GM12878 (cell line): ENCODE data around the gene SMARCD2. TPM values are rescaled to one million over a fixed set of nuclear protein-coding genes. Genes with fewer than 3 reads are reported as not detected.

Experiments used
- ATAC-seq: fragments of 200-7000 bp; cut with Tn5 transposase; 3 replicates; pipeline ENCODE4 v1.9.1; 2020; ENCODE audit warnings: mild to moderate bottlenecking, moderate library complexity
- BruUV-seq: library from RNA; stranded (reverse); fragments of 400-500 nt; replicated peaks from 2 replicates; lab custom pipeline; 2021; lab: Mats Ljungman, UMichigan
- CTCF ChIA-PET: fragments of 300-600 bp; sonication (Branson Sonifier 250); formaldehyde crosslinking; extraction: SDS; loops from one replicate; lab custom pipeline; 2021; ENCODE audit warnings: inconsistent platforms; lab: Yijun Ruan, JAX
- POLR2A ChIA-PET: fragments of 350-600 bp; formaldehyde crosslinking; extraction: SDS; loops from one replicate; lab custom pipeline; 2021; ENCODE audit warnings: inconsistent platforms; lab: Charles Lee
- RAD21 ChIA-PET: fragments of 300-600 bp; sonication (Branson Sonifier 250); formaldehyde crosslinking; loops from one replicate; lab custom pipeline; 2023; ENCODE audit warnings: antibody characterized with exemption; ENCODE audit not compliant: unreplicated experiment; lab: Charles Lee
- SMC1A ChIA-PET: fragments of 300-600 bp; sonication (Branson Sonifier 250); formaldehyde crosslinking; loops from one replicate; lab custom pipeline; 2023; ENCODE audit not compliant: unreplicated experiment, uncharacterized antibody; lab: Charles Lee
- DNase-seq: peaks from one replicate; pipeline ENCODE4 v3.0.0-alpha.2; 2011; ENCODE audit warnings: low read depth, low spot score
- FAIRE-seq: peaks from 3 replicates; lab custom pipeline; 2011; peaks lifted over from hg19 to GRCh38; lab: Jason Lieb, UNC
- H2AFZ ChIP-seq: 2 replicates; pipeline ENCODE4 v1.6.0; 2011; ENCODE audit warnings: low read depth, low read length, control low read depth; ENCODE audit not compliant: control insufficient read depth
- H3K27ac ChIP-seq: 2 replicates; pipeline ENCODE4 v1.5.1; 2011; ENCODE audit warnings: control low read depth; ENCODE audit not compliant: control insufficient read depth, insufficient read depth
- H3K27me3 ChIP-seq, 2 experiments: replicated peaks in 1 of 2; 2 replicates each; pipeline versions ENCODE4 v1.6.0 to v1.6.1; 2011; ENCODE audit warnings: low read length in 1 of 2; ENCODE audit not compliant: control insufficient read depth in 2 of 2, insufficient read depth in 2 of 2
- H3K36me3 ChIP-seq, 2 experiments: 2 replicates each; pipeline ENCODE4 v1.5.1; 2011; ENCODE audit warnings: low read length in 1 of 2; ENCODE audit not compliant: control insufficient read depth in 2 of 2, insufficient read depth in 2 of 2
- H3K4me1 ChIP-seq: 2 replicates; pipeline ENCODE4 v1.6.1; 2011; ENCODE audit warnings: mild to moderate bottlenecking, low read length, moderate library complexity, mixed read lengths; ENCODE audit not compliant: control insufficient read depth, insufficient read depth
- H3K4me2 ChIP-seq: 2 replicates; pipeline ENCODE4 v1.6.0; 2011; ENCODE audit warnings: control low read depth; ENCODE audit not compliant: control insufficient read depth, insufficient read depth
- H3K4me3 ChIP-seq: fragments of 200-600 bp; sonication (generic); 2 replicates; pipeline ENCODE4 v1.5.1; 2016
- H3K79me2 ChIP-seq: 2 replicates; pipeline ENCODE4 v1.6.0; 2011; ENCODE audit warnings: low read length; ENCODE audit not compliant: control insufficient read depth, insufficient read depth
- H3K9ac ChIP-seq: 2 replicates; pipeline ENCODE4 v1.8.0; 2011; ENCODE audit warnings: low read length, control low read depth, mixed read lengths; ENCODE audit not compliant: control insufficient read depth, insufficient read depth
- H3K9me3 ChIP-seq: replicated peaks from 3 replicates; pipeline ENCODE4 v1.5.1; 2011; ENCODE audit warnings: mild to moderate bottlenecking, low read length; ENCODE audit not compliant: control insufficient read depth, insufficient read depth
- H4K20me1 ChIP-seq: 2 replicates; pipeline ENCODE4 v1.6.0; 2011; ENCODE audit not compliant: control insufficient read depth, insufficient read depth
- CREB1 ChIP-seq: IDR thresholded peaks from 2 replicates; pipeline ENCODE4 v1.6.1; 2012; ENCODE audit warnings: low read depth, mild to moderate bottlenecking, inconsistent platforms
- EP300 ChIP-seq, 2 experiments: fragments of 150-350 bp in 1 of 2; IDR thresholded peaks; 2 replicates each; pipeline ENCODE4 v1.6.1; 2011 to 2012; ENCODE audit warnings: low read depth in 2 of 2, low read length in 2 of 2, borderline replicate concordance in 1 of 2, improper control_type of control experiment in 1 of 2, inconsistent platforms in 1 of 2; ENCODE audit not compliant: control insufficient read depth in 1 of 2
- FOXM1 ChIP-seq: IDR thresholded peaks from 2 replicates; pipeline ENCODE4 v1.6.1; 2012; ENCODE audit warnings: low read depth, mild to moderate bottlenecking, inconsistent platforms, low read length, moderate library complexity
- HDAC2 ChIP-seq: fragments of 200-600 bp; sonication (generic); IDR thresholded peaks from 2 replicates; pipeline ENCODE4 v1.6.1; 2017
- MTA2 ChIP-seq: fragments of 450-650 bp; IDR thresholded peaks from 2 replicates; pipeline ENCODE4 v1.6.1; 2016; ENCODE audit warnings: low read depth, mild to moderate bottlenecking, moderate library complexity
- MTA3 ChIP-seq: IDR thresholded peaks from 2 replicates; pipeline ENCODE4 v1.6.1; 2012; ENCODE audit warnings: low read length, inconsistent platforms, borderline replicate concordance
- NFIC ChIP-seq: IDR thresholded peaks from 2 replicates; pipeline ENCODE4 v1.6.1; 2012; ENCODE audit warnings: low read depth, mild to moderate bottlenecking, inconsistent platforms, low read length, moderate library complexity
- NR2C1 ChIP-seq: fragments of 450-650 bp; IDR thresholded peaks from 2 replicates; pipeline ENCODE4 v1.6.1; 2017; ENCODE audit warnings: antibody characterized with exemption, mild to moderate bottlenecking, moderate library complexity
- NR2C2 ChIP-seq: IDR thresholded peaks from 2 replicates; pipeline ENCODE4 v1.6.1; 2011; ENCODE audit warnings: borderline replicate concordance, low read depth; ENCODE audit not compliant: control insufficient read depth, insufficient read length
- PAX5 ChIP-seq: IDR thresholded peaks from 2 replicates; pipeline ENCODE4 v1.6.1; 2011; ENCODE audit warnings: low read depth, low read length, borderline replicate concordance
- SUPT20H ChIP-seq: IDR thresholded peaks from 2 replicates; pipeline ENCODE4 v1.6.1; 2011; ENCODE audit warnings: low read depth, mild to moderate bottlenecking, low read length, moderate library complexity, borderline replicate concordance; ENCODE audit not compliant: control insufficient read depth
- YBX1 ChIP-seq: fragments of 450-650 bp; IDR thresholded peaks from 2 replicates; pipeline ENCODE4 v1.6.1; 2016; ENCODE audit warnings: antibody characterized with exemption
- ZZZ3 ChIP-seq: IDR thresholded peaks from 2 replicates; pipeline ENCODE4 v1.6.1; 2011; ENCODE audit warnings: low read depth; ENCODE audit not compliant: control insufficient read depth, insufficient read length
- WGBS: methylation state at CpG from one replicate; pipeline ENCODE4 v1.1.6; 2016; ENCODE audit warnings: low lambda C conversion rate; ENCODE audit not compliant: insufficient replicate concordance, insufficient coverage; ENCODE audit errors: missing lambda C conversion rate; 5-methylcytosine and 5-hydroxymethylcytosine counted together
- in situ Hi-C: fragments of 300-500 bp; cut with MboI; formaldehyde crosslinking; loops from 9 replicates; pipeline ENCODE4 v1.14.3; 2018; ENCODE audit warnings: mixed read lengths
- intact Hi-C: fragments of 100-400 bp; cut with micrococcal nuclease; formaldehyde crosslinking; loops from one replicate; pipeline ENCODE4 v1.14.2; 2022; ENCODE audit not compliant: unreplicated experiment
- polyA plus RNA-seq, 11 experiments: library from polyadenylated mRNA; depleted of rRNA in 4 of 11; unstranded in 6 of 11; stranded (reverse) in 5 of 11; fragments of >200 nt; fragmentation: Nextera tagmentation in 4 of 11; fragmentation: Illumina TruSeq in 1 of 11; extraction: Ambion mirVana in 4 of 11; extraction: Trizol in 1 of 11; gene quantifications; 1 replicate in 1 of 11; 2 replicates in 10 of 11; pipeline versions ENCODE4 v1.2.1 to v1.2.3, GENCODE V29; 2011 to 2016; ENCODE audit warnings: inconsistent platforms in 2 of 11, missing spikeins in 2 of 11, low read depth in 1 of 11
- total RNA-seq, 4 experiments: library from RNA; depleted of rRNA in 3 of 4; stranded (reverse); fragments of >200 nt in 3 of 4; fragmentation: Illumina TruSeq in 1 of 4; extraction: Trizol in 1 of 4; gene quantifications; 2 replicates each; pipeline versions ENCODE4 v1.2.1 to v1.2.3, GENCODE V29; 2013 to 2021
- TF ChIP-seq, protein P1 (sequence below): fragments of 450-650 bp; IDR thresholded peaks from 2 replicates; pipeline ENCODE4 v1.6.1; 2018; ENCODE audit warnings: borderline replicate concordance, mild to moderate bottlenecking; ENCODE audit not compliant: partially characterized antibody
- TF ChIP-seq, protein P2 (sequence below): fragments of 450-650 bp; IDR thresholded peaks from 2 replicates; pipeline ENCODE4 v1.6.1; 2017; ENCODE audit warnings: mild to moderate bottlenecking
- TF ChIP-seq, protein P3 (sequence below): IDR thresholded peaks from 2 replicates; pipeline ENCODE4 v1.6.1; 2012; ENCODE audit warnings: low read depth, low read length, improper control_type of control experiment

SMARCD2 gene
- total and polyA plus RNA-seq, 10 of the 15 experiments (the other 5 are each of a cell fraction or from before 2014, with no cell fraction given): 2.4 to 111 (median 63.6) TPM

DNA sequence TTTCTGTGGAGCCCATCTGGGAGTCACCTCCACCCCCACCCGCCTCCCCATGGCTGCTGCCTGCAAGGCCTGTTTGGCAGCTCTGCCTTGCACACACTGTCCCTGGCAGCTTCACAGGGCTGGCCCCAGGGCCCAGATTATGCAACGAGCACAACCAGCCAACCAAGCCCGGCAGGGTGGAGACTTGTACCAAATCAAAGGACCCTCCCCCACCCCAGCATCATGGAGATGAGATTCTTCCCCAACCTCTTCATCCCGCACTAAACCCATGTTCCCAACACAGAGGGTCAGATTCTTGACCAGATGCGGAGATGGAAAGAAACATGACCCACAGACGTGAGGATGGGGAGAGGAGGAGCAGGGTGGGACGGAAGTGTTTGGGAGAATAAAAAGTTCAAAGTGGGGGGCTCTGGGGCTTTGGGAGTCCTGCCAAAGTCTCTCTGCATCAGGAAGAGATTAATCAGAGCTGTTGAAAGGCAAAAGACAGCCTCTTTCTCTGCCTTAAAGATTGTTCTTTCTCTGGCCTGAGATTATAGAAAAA lies 3.8 kb downstream of the SMARCD2 start (continued):
- TF ChIP-seq EP300 (IDR thresholded peaks at IDR 0.05; ENCODE audit: borderline replicate concordance in 1 of 2, control insufficient read depth in 1 of 2, low read depth in 2 of 2, low read length in 2 of 2): no peak

DNA sequence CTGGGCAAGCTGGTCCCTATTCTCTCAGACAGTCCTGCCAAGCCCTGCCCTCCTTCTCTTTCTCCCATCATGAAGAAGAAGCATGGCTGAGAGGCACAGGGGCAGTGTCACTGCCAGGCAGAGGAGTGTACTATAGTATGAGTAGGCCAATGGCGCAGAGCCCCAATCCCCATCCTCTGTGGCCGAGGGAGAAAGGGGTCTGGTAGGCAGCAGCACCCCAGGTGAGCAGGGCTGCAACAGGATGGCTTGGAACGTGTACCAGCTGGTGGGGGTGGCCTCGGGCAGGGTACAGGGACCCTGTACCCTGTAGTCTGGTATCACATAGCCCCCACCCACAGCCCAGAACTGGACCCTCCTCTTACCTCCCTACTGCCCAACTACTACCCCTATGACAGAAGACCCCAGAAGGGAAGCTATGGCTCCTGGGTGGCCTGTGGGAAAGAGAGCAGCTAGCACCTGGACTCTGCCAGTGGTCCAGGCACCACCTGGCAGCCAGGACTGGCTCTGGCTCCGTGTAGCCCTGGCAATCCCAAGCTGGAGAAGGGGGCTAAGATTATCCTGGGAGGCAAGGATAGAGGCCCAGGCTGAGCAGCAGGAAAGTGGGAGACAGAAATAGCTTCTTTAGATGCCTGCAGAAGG lies 4.4 kb downstream of the SMARCD2 start:
- Histone ChIP-seq H3K36me3 (peaks cover 15 to 21% of the 10 kb centered on the region in 2 experiments; a peak in 3 of 4 replicates), H3K79me2 (peaks cover 51% of the 10 kb centered on the region), H3K4me2 (peak overlapping the region; percentile 93; the same call in 1 of the 2 replicates), H3K27ac (no peak overlapping the region), H2AFZ (no peak overlapping the region), H3K27me3 (no peaks in the 10 kb centered on the region), H3K4me1 (peaks cover 14% of the 10 kb centered on the region), H4K20me1 (no peaks in the 10 kb centered on the region), H3K4me3 (no peak overlapping the region), H3K9me3 (no peaks in the 10 kb centered on the region), H3K9ac (no peak overlapping the region)
- ChIA-PET CTCF (interaction anchor here (0.6 to 2.0 kb wide), 3 partner anchors 15 to 288 kb away, joined by 3 to 10 read pairs (median 6); partner anchors contain the start of gene DCAF7), SMC1A (interaction anchor here (1.2 to 2.2 kb wide), 2 partner anchors 10 to 11 kb away, joined by 3 to 5 read pairs; no protein-coding TSS in a partner anchor), RAD21 (interaction anchor here (1.0 to 1.8 kb wide), 2 partner anchors 10 to 63 kb away, joined by 4 read pairs; no protein-coding TSS in a partner anchor), POLR2A (interaction anchor here (0.6 to 1.6 kb wide), 5 partner anchors 9 to 182 kb away, joined by 3 to 16 read pairs (median 4); partner anchors contain the start of gene ICAM2)
- FAIRE-seq: no peak
- in situ Hi-C loops: loop anchor here (25.0 kb wide), 1 partner anchor 401 kb away; the partner anchor contains the start of gene CYB561
- no peak for DNase-seq
- ATAC-seq: no peak
- TF ChIP-seq, protein P1, sequence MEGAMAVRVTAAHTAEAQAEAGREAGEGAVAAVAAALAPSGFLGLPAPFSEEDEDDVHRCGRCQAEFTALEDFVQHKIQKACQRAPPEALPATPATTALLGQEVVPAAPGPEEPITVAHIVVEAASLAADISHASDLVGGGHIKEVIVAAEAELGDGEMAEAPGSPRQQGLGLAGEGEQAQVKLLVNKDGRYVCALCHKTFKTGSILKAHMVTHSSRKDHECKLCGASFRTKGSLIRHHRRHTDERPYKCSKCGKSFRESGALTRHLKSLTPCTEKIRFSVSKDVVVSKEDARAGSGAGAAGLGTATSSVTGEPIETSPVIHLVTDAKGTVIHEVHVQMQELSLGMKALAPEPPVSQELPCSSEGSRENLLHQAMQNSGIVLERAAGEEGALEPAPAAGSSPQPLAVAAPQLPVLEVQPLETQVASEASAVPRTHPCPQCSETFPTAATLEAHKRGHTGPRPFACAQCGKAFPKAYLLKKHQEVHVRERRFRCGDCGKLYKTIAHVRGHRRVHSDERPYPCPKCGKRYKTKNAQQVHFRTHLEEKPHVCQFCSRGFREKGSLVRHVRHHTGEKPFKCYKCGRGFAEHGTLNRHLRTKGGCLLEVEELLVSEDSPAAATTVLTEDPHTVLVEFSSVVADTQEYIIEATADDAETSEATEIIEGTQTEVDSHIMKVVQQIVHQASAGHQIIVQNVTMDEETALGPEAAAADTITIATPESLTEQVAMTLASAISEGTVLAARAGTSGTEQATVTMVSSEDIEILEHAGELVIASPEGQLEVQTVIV: no peak
- TF ChIP-seq ZZZ3: no peak
- TF ChIP-seq, protein P2, sequence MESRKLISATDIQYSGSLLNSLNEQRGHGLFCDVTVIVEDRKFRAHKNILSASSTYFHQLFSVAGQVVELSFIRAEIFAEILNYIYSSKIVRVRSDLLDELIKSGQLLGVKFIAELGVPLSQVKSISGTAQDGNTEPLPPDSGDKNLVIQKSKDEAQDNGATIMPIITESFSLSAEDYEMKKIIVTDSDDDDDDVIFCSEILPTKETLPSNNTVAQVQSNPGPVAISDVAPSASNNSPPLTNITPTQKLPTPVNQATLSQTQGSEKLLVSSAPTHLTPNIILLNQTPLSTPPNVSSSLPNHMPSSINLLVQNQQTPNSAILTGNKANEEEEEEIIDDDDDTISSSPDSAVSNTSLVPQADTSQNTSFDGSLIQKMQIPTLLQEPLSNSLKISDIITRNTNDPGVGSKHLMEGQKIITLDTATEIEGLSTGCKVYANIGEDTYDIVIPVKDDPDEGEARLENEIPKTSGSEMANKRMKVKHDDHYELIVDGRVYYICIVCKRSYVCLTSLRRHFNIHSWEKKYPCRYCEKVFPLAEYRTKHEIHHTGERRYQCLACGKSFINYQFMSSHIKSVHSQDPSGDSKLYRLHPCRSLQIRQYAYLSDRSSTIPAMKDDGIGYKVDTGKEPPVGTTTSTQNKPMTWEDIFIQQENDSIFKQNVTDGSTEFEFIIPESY: no peak
- TF ChIP-seq NR2C2: no peak
- TF ChIP-seq MTA2: no peak
- TF ChIP-seq NR2C1: no peak
- no peak for TF ChIP-seq CREB1
- TF ChIP-seq NFIC: no peak
- no peak for TF ChIP-seq HDAC2
- TF ChIP-seq SUPT20H: no peak
- no peak for TF ChIP-seq FOXM1
- no peak for TF ChIP-seq YBX1
- TF ChIP-seq, protein P3, sequence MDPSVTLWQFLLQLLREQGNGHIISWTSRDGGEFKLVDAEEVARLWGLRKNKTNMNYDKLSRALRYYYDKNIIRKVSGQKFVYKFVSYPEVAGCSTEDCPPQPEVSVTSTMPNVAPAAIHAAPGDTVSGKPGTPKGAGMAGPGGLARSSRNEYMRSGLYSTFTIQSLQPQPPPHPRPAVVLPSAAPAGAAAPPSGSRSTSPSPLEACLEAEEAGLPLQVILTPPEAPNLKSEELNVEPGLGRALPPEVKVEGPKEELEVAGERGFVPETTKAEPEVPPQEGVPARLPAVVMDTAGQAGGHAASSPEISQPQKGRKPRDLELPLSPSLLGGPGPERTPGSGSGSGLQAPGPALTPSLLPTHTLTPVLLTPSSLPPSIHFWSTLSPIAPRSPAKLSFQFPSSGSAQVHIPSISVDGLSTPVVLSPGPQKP: no peak
- TF ChIP-seq MTA3: no peak
- no peak for TF ChIP-seq PAX5
- intact Hi-C loops: no loop called here
- WGBS: 88% methylated on average over 5 of the region's 5 CpGs
- no TSS peak for BruUV-seq
